Smooth muscle cell (in vitro differentiated cells): ENCODE results near the gene TBC1D22B. TPM values are rescaled to one million over a fixed set of nuclear protein-coding genes. Genes with fewer than 3 reads are reported as not detected.

Experiments
- DNase-seq: peaks from one replicate; lab custom pipeline; 2025; ENCODE audit not compliant: unreplicated experiment; lab: John Stamatoyannopoulos, UW
- H2AFZ ChIP-seq: fragments of 200-600 bp; sonication (generic); 2 replicates; pipeline ENCODE4 v1.6.0; 2016; ENCODE audit warnings: antibody characterized with exemption, low read depth, mild to moderate bottlenecking
- H3F3A ChIP-seq: fragments of 200-600 bp; sonication (generic); 2 replicates; pipeline ENCODE4 v1.6.0; 2017; ENCODE audit warnings: antibody characterized with exemption, low read depth
- H3K27ac ChIP-seq: fragments of 200-600 bp; sonication (generic); 2 replicates; pipeline ENCODE4 v1.5.1; 2016; ENCODE audit warnings: low read depth, mild to moderate bottlenecking
- H3K27me3 ChIP-seq: fragments of 200-600 bp; sonication (generic); 2 replicates; pipeline ENCODE4 v1.6.1; 2016; ENCODE audit warnings: low read depth, mild to moderate bottlenecking
- H3K36me3 ChIP-seq: fragments of 200-600 bp; sonication (generic); 2 replicates; pipeline ENCODE4 v1.5.1; 2016; ENCODE audit warnings: low read depth
- H3K4me1 ChIP-seq: fragments of 200-600 bp; sonication (generic); 2 replicates; pipeline ENCODE4 v1.5.1; 2016; ENCODE audit warnings: low read depth
- H3K4me2 ChIP-seq: fragments of 200-600 bp; sonication (generic); 2 replicates; pipeline ENCODE4 v1.6.0; 2016; ENCODE audit warnings: mild to moderate bottlenecking
- H3K4me3 ChIP-seq: fragments of 200-600 bp; sonication (generic); 2 replicates; pipeline ENCODE4 v1.5.1; 2016; ENCODE audit warnings: mild to moderate bottlenecking
- H3K79me2 ChIP-seq: fragments of 200-600 bp; sonication (generic); 2 replicates; pipeline ENCODE4 v1.6.0; 2016; ENCODE audit warnings: low read depth, mild to moderate bottlenecking
- H3K9ac ChIP-seq: fragments of 200-600 bp; sonication (generic); 2 replicates; pipeline ENCODE4 v1.6.0; 2016; ENCODE audit warnings: low read depth
- H3K9me3 ChIP-seq: fragments of 200-600 bp; sonication (generic); replicated peaks from 2 replicates; pipeline ENCODE4 v1.5.1; 2016; ENCODE audit warnings: low read depth
- H4K20me1 ChIP-seq: fragments of 200-600 bp; sonication (generic); 2 replicates; pipeline ENCODE4 v1.6.0; 2016; ENCODE audit warnings: low read depth
- WGBS: methylation state at CpG from one replicate; pipeline ENCODE4 v1.1.7; 2016; ENCODE audit warnings: low lambda C conversion rate; 5-methylcytosine and 5-hydroxymethylcytosine counted together
- polyA plus RNA-seq: library from polyadenylated mRNA; unstranded; fragments of >200 nt; fragmentation: Nextera tagmentation; extraction: Ambion mirVana; gene quantifications from 2 replicates; pipeline ENCODE4 v1.2.1, GENCODE V29; 2016
- total RNA-seq: library from RNA; depleted of rRNA; stranded (reverse); fragments of >200 nt; gene quantifications from 2 replicates; pipeline ENCODE4 v1.2.3, GENCODE V29; 2014
- TF ChIP-seq, protein P1 (sequence below): fragments of 200-600 bp; sonication (generic); IDR thresholded peaks from 2 replicates; pipeline ENCODE4 v1.5.1; 2017; ENCODE audit warnings: borderline replicate concordance, mild to moderate bottlenecking, antibody characterized with exemption; ENCODE audit not compliant: insufficient read depth, poor library complexity, severe bottlenecking

Gene TBC1D22B
- total and polyA plus RNA-seq, 2 experiments from 2014 or later, result 5.6 to 7.2 TPM

DNA sequence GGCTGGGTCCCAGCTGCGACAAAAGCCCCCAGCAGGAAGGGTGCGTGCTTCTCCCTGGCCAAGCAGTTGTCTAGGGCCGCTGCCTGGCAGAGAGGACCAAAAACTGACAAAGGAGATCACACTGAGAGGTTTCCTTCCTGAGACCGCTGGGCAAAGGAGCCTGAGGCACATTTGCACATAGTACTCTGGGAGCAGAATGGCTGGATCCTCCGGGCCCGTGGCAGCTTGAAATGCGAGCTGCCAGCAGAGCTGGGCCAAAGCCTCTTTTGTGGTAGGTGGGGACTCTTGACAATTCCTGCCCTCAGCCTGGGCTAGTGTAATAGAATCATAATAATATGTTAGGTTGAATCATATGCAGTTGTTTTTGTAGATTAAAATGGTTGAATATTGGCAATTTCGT, 63.1 kb downstream of the TBC1D22B start:
- H3K9me3 ChIP-seq, result no peaks in the 10 kb centered on the region
- no peaks in the 10 kb centered on the region for H3K4me1 ChIP-seq
- H3F3A ChIP-seq, result no peaks in the 10 kb centered on the region
- H4K20me1 ChIP-seq, result peaks cover 6% of the 10 kb centered on the region
- H3K79me2 ChIP-seq, result no peaks in the 10 kb centered on the region
- TF ChIP-seq, protein P1, sequence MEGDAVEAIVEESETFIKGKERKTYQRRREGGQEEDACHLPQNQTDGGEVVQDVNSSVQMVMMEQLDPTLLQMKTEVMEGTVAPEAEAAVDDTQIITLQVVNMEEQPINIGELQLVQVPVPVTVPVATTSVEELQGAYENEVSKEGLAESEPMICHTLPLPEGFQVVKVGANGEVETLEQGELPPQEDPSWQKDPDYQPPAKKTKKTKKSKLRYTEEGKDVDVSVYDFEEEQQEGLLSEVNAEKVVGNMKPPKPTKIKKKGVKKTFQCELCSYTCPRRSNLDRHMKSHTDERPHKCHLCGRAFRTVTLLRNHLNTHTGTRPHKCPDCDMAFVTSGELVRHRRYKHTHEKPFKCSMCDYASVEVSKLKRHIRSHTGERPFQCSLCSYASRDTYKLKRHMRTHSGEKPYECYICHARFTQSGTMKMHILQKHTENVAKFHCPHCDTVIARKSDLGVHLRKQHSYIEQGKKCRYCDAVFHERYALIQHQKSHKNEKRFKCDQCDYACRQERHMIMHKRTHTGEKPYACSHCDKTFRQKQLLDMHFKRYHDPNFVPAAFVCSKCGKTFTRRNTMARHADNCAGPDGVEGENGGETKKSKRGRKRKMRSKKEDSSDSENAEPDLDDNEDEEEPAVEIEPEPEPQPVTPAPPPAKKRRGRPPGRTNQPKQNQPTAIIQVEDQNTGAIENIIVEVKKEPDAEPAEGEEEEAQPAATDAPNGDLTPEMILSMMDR, result no peak
- WGBS, result 78% methylated on average over 8 of the region's 8 CpGs
- H3K4me2 ChIP-seq, result no peak overlapping the region
- H3K27me3 ChIP-seq, result no peaks in the 10 kb centered on the region
- H3K4me3 ChIP-seq, result no peak overlapping the region
- H3K9ac ChIP-seq, result no peak overlapping the region
- no peak overlapping the region for H2AFZ ChIP-seq
- peak overlapping the region; percentile 46 for H3K27ac ChIP-seq
- DNase-seq, result no peak
- no peaks in the 10 kb centered on the region for H3K36me3 ChIP-seq

DNA sequence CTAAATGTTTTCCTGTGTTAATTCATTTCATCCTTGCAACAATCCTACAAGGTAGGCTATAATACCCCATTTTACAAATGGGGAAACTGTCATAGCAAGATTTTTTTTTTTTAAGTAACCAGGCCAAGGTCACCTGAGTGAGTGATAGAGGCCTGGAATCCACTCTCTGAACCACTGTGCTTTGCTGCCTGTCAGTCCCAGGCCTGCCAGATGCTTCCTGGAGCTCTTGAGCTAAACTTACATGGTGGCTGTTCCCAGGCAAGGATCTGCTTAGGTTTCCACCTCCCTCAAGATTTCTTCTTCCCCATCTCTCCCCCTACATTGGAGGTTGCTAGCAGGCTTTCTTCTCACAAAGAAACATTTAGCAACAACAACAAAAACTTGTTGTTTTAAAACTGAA, 63.5 kb downstream of the TBC1D22B start:
- Histone ChIP-seq H3K9ac (no peak overlapping the region), H3F3A (no peaks in the 10 kb centered on the region)
- TF ChIP-seq, protein P1, result no peak

DNA sequence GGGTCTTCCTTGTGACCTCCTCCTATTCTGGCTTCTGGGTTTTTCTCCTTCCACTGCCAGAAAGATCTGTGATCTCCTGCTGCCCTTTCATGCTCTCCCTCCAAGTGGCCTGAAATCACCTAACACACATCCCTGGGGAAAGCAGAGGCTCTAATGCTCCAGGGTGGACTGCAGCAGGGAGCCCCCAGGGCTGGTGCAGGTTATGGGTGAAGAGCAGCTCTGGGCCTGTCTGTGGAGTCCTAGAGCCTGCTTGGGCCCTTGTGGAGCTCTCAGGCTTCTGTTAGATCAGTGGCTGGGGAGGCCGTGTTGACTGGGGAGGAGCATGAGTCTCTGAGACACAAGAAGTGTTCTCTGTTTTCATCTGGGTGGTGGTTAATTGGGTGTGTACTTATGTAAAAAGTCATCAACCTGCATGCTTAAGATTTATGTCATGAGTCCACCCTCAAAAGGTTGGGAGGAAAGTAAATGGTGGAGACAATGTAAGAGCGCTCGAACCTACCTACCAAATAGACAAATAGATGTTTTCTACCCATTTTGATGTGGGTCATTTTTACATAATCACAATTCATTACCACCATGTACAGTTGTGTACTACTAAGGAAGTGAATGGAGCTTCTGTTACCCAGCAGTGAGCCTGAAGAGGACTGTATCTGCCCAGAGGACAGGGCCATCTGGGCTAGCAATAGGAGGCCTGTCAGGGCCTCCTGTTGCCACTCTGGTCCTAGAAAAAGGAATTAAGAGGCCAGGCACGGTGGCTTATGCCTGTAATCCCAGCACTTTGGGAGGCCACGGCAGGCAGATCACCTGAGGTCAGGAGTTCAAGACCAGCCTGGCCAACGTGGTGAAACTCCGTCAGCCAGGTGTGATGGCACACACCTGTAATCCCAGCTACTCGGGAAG, 64.2 kb downstream of the TBC1D22B start:
- Histone ChIP-seq H3K9ac (no peak overlapping the region), H3K9me3 (no peaks in the 10 kb centered on the region), H3K79me2 (no peaks in the 10 kb centered on the region), H3K27me3 (no peaks in the 10 kb centered on the region), H3K4me1 (no peaks in the 10 kb centered on the region), H3K4me3 (no peak overlapping the region), H3F3A (no peaks in the 10 kb centered on the region), H3K27ac (peak overlapping the region; percentile 41), H4K20me1 (no peaks in the 10 kb centered on the region), H3K36me3 (no peaks in the 10 kb centered on the region), H2AFZ (no peak overlapping the region), H3K4me2 (no peak overlapping the region)
- 90% methylated on average over 8 of the region's 8 CpGs for WGBS
- DNase-seq, result no peak
- TF ChIP-seq, protein P1, result no peak

More for the DNA sequence above, 63.5 kb downstream of the TBC1D22B start:
- no peak for DNase-seq
- H3K27me3 ChIP-seq, result no peaks in the 10 kb centered on the region
- H3K9me3 ChIP-seq, result no peaks in the 10 kb centered on the region
- peaks cover 1% of the 10 kb centered on the region for H4K20me1 ChIP-seq
- H3K36me3 ChIP-seq, result no peaks in the 10 kb centered on the region
- no peak overlapping the region for H3K4me3 ChIP-seq
- H3K4me1 ChIP-seq, result no peaks in the 10 kb centered on the region
- H3K27ac ChIP-seq, result peak overlapping the region; percentile 46
- no peak overlapping the region for H2AFZ ChIP-seq
- H3K4me2 ChIP-seq, result no peak overlapping the region
- no peaks in the 10 kb centered on the region for H3K79me2 ChIP-seq

DNA sequence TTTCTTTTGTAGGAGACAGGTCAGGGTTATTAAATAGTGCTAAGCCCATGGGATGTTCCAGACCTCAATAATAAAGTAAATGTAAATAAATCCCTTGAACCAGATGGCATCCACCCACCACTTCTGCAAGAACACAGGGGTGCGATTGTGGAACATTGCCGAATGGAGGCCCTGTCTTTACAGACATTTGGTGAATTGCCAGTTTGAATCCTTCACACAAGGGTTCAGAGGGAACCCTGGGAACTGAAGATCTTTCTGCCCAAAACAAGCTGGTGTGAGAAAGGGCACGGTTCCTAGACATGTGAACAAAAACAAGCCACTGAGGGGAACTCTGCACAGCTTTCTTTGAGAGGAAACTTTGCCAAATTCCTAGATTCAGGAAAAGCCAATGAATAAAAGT, 66.0 kb downstream of the TBC1D22B start:
- Histone ChIP-seq H2AFZ (no peak overlapping the region), H3K4me3 (no peak overlapping the region), H3K27me3 (no peaks in the 10 kb centered on the region), H3F3A (no peaks in the 10 kb centered on the region), H4K20me1 (no peaks in the 10 kb centered on the region), H3K36me3 (no peaks in the 10 kb centered on the region), H3K27ac (no peak overlapping the region), H3K4me1 (no peaks in the 10 kb centered on the region), H3K9me3 (no peaks in the 10 kb centered on the region), H3K9ac (no peak overlapping the region), H3K79me2 (no peaks in the 10 kb centered on the region), H3K4me2 (no peak overlapping the region)
- 59% methylated on average over 3 of the region's 3 CpGs for WGBS
- TF ChIP-seq, protein P1, result no peak
- DNase-seq, result no peak
